Keratinocyte (primary cell): ENCODE data around the gene GREM1.

ENCODE experiments used
- EZH2 ChIP-seq: IDR thresholded peaks from one replicate; pipeline ENCODE4 v1.6.1; 2012; ENCODE audit warnings: inconsistent platforms, mild to moderate bottlenecking, low read length, moderate library complexity
- TF ChIP-seq, protein P1 (sequence below), 3 experiments: IDR thresholded peaks in 1 of 3; conservative IDR thresholded peaks in 1 of 3; optimal IDR thresholded peaks in 1 of 3; 2 replicates in 2 of 3; 3 replicates in 1 of 3; pipeline versions ENCODE3 to v1.5.1; 2011; ENCODE audit warnings: low read length in 3 of 3, mild to moderate bottlenecking in 3 of 3, moderate library complexity in 2 of 3, control low read depth in 1 of 3, inconsistent platforms in 1 of 3; ENCODE audit not compliant: insufficient read depth in 2 of 3; ENCODE audit errors: extremely low read depth in 1 of 3

DNA sequence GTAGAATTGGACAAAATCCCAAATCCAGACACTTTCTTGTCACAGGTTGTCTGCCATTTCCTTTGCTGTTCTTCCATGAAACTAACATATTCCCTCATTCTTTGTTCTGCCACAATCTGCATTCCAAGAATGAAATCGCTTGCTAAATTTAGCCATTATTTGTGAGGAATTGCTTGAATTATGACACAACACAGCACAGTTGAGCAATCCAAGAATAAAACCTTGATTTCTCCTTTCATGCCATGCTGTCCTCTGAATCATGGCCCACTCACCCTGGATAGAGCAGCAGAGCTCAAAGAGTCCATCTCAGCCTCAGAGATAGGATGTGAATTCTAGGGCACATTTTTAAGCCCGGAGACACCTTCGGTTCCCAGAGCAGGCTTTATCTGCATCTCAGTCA is 35.2 kb upstream of the GREM1 start:
- TF ChIP-seq, protein P1, sequence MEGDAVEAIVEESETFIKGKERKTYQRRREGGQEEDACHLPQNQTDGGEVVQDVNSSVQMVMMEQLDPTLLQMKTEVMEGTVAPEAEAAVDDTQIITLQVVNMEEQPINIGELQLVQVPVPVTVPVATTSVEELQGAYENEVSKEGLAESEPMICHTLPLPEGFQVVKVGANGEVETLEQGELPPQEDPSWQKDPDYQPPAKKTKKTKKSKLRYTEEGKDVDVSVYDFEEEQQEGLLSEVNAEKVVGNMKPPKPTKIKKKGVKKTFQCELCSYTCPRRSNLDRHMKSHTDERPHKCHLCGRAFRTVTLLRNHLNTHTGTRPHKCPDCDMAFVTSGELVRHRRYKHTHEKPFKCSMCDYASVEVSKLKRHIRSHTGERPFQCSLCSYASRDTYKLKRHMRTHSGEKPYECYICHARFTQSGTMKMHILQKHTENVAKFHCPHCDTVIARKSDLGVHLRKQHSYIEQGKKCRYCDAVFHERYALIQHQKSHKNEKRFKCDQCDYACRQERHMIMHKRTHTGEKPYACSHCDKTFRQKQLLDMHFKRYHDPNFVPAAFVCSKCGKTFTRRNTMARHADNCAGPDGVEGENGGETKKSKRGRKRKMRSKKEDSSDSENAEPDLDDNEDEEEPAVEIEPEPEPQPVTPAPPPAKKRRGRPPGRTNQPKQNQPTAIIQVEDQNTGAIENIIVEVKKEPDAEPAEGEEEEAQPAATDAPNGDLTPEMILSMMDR (optimal IDR thresholded peaks at IDR 0.05 in 1 of 3, IDR thresholded peaks at IDR 0.05 in 1 of 3, conservative IDR thresholded peaks at IDR 0.05 in 1 of 3; ENCODE audit: extremely low read depth in 1 of 3, insufficient read depth in 2 of 3, low read length in 3 of 3): no peak
- TF ChIP-seq EZH2: no peak
